Embryonic facial prominence (tissue), 1 donor: ENCODE measurements around the gene KRTAP20-3.

ENCODE experiments used
- DNase-seq: peaks from one replicate; pipeline ENCODE4 v3.0.0-alpha.2; 2016; ENCODE audit errors: extremely low spot score

Gene KRTAP20-3

DNA sequence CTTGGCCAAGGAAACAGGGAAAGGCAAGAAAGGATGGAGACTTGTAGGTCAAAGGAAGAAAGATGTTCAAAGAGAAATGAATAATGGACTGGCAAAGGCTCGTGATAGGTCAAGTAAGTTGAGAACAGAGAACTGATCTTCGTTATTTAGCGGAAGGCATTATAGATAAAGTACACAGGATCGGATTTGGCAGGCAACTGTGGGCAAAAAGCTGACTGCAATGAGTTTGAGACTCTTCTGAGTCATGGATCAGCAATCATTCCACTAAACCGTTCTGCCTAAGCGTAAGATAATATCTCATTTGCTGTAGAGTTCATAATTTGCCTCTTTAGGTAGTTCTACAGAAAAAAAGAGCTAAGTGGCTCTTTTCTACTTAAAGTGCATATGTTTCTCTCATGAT is 41.8 kb downstream of the KRTAP20-3 start:
- DNase-seq: no peak

DNA sequence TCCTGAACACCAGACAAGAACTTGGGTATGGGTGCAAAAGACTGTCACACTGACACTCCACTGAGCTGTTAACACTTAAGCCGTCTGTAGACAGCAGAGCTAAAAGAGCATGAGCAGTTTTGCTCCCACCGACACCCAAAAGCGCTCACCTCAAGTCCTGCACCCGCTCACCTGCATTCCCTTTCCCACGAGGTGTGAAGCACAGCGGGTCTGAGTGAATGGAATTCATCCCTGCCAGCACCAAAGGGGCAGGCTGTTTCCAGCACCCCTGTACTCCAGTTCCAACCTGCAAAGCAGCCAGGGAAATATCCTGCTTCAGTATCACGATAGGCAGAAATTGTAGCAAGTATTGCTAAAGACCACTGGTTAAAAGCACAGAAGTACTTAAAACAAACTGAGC is 47.2 kb downstream of the KRTAP20-3 start:
- DNase-seq: no peak
